ENCODE results near the gene PKIG. TPM values are rescaled to one million over a fixed set of nuclear protein-coding genes. Genes with fewer than 3 reads are reported as not detected.
A peak's percentile ranks its signal among the peaks of the same experiment; 100 is the strongest.

Gene PKIG
- polyA plus RNA-seq, 1 of the 3 experiments (the other 2 are of a cell fraction) = 92.9 TPM

GRCh38 chr20:44576297-44576696, 6.1 kb upstream of the PKIG start:
- Histone ChIP-seq H2AFZ (ENCODE audit: low read depth) (no peak overlapping the region), H4K20me1 (ENCODE audit: insufficient read depth) (no peaks in the 10 kb centered on the region), H3K27me3 (ENCODE audit: insufficient read depth) (no peaks in the 10 kb centered on the region), H3K9ac (no peak overlapping the region; the same call in 1 of the 2 replicates), H3K79me2 (ENCODE audit: insufficient read depth) (peaks cover 26% of the 10 kb centered on the region), H3K27ac (ENCODE audit: low read depth in 2 of 2, low read length in 1 of 2) (peak overlapping the region in 1 of 2 experiments; percentile 58; a peak in 2 of 4 replicates), H3K4me3 (ENCODE audit: low read depth in 2 of 2, low read length in 1 of 2) (no peak overlapping the region), H3K4me2 (no peak overlapping the region), H3K9me2 (no peaks in the 10 kb centered on the region), H3K36me3 (replicated peaks in 1 of 2; ENCODE audit: control insufficient read depth in 1 of 2, insufficient read depth in 2 of 2, low read length in 1 of 2) (no peaks in the 10 kb centered on the region), H3K4me1 (ENCODE audit: control insufficient read depth in 1 of 2, insufficient read depth in 2 of 2, low read depth in 1 of 2, low read length in 1 of 2) (peaks cover 16 to 29% of the 10 kb centered on the region in 2 experiments; a peak in 3 of 4 replicates), H3F3A (replicated peaks; ENCODE audit: insufficient read depth) (peaks cover 34% of the 10 kb centered on the region), H3K9me3 (no peaks in the 10 kb centered on the region)
- CTCF ChIA-PET = interaction anchor here (0.8 to 2.8 kb wide), 4 partner anchors 16 to 107 kb away, joined by 3 to 17 read pairs (median 4); no protein-coding TSS in a partner anchor
- TF ChIP-seq RAD21 (IDR thresholded peaks at IDR 0.05; ENCODE audit: low read length) = peak; percentile 33; the same call in 1 of the 2 replicates
- TF ChIP-seq USF1 (IDR thresholded peaks at IDR 0.05; ENCODE audit: borderline replicate concordance, low read depth) = no peak
- no peak for TF ChIP-seq TEAD4 (IDR thresholded peaks at IDR 0.05; ENCODE audit: borderline replicate concordance, insufficient read depth)
- no peak for TF ChIP-seq EZH2phosphoT487 (IDR thresholded peaks at IDR 0.05; ENCODE audit: borderline replicate concordance, low read depth)
- no peak for TF ChIP-seq FOSL2 (IDR thresholded peaks at IDR 0.05; ENCODE audit: borderline replicate concordance, low read depth)
- peak; percentile 49 for TF ChIP-seq CTCF (IDR thresholded peaks at IDR 0.05)
- TF ChIP-seq MAX (IDR thresholded peaks at IDR 0.05; ENCODE audit: low read depth) = no peak
- 66% methylated on average over 3 of the region's 3 CpGs for WGBS (ENCODE audit: low lambda C conversion rate)
- no peak for DNase-seq
- POLR2A ChIA-PET = no interaction called here

- CTCF ChIA-PET = interaction anchor here (1.3 kb wide), 1 partner anchor 31 kb away, joined by 3 read pairs; no protein-coding TSS in a partner anchor
- WGBS (ENCODE audit: low lambda C conversion rate) = 93% methylated on average over 5 of the region's 8 CpGs
- H3K9me2 ChIP-seq = no peaks in the 10 kb centered on the region
- H3F3A ChIP-seq (replicated peaks; ENCODE audit: insufficient read depth) = peaks cover 6% of the 10 kb centered on the region
- DNase-seq = no peak
- TF ChIP-seq GATA2 (CRISPR knock-in tag; IDR thresholded peaks at IDR 0.05) (no peak), CTCF (IDR thresholded peaks at IDR 0.05) (no peak), RFX5 (IDR thresholded peaks at IDR 0.05; ENCODE audit: low read length) (no peak), EP300 (IDR thresholded peaks at IDR 0.05; ENCODE audit: borderline replicate concordance in 1 of 2, low read depth in 1 of 2, low read length in 1 of 2) (no peak), NFIC (IDR thresholded peaks at IDR 0.05; ENCODE audit: borderline replicate concordance) (no peak), TCF12 (IDR thresholded peaks at IDR 0.05) (no peak), FOXM1 (IDR thresholded peaks at IDR 0.05; ENCODE audit: low read depth) (no peak)
- peaks cover 9 to 29% of the 10 kb centered on the region in 2 experiments; a peak in 2 of 4 replicates for H3K4me1 ChIP-seq (ENCODE audit: control insufficient read depth in 1 of 2, insufficient read depth in 2 of 2, low read depth in 1 of 2, low read length in 1 of 2)
- H2AFZ ChIP-seq (ENCODE audit: low read depth) = no peak overlapping the region
- H3K27me3 ChIP-seq (ENCODE audit: insufficient read depth) = no peaks in the 10 kb centered on the region
- no peak overlapping the region for H3K4me3 ChIP-seq (ENCODE audit: low read depth in 2 of 2, low read length in 1 of 2)
- POLR2A ChIA-PET = no interaction called here
- peaks cover 28% of the 10 kb centered on the region for H3K79me2 ChIP-seq (ENCODE audit: insufficient read depth)
- H3K36me3 ChIP-seq (replicated peaks in 1 of 2; ENCODE audit: control insufficient read depth in 1 of 2, insufficient read depth in 2 of 2, low read length in 1 of 2) = no peaks in the 10 kb centered on the region
- H3K9me3 ChIP-seq = no peaks in the 10 kb centered on the region
- H4K20me1 ChIP-seq (ENCODE audit: insufficient read depth) = no peaks in the 10 kb centered on the region
- no peak overlapping the region for H3K4me2 ChIP-seq
- H3K27ac ChIP-seq (ENCODE audit: low read depth in 2 of 2, low read length in 1 of 2) = no peak overlapping the region
- H3K9ac ChIP-seq = no peak overlapping the region
Observed at GRCh38 chr20:44579313-44580081, 2.9 kb upstream of the PKIG start.
